Stomach (tissue), 9 donors: Measurements from ENCODE around the gene CLDN9. TPM values are rescaled to one million over a fixed set of nuclear protein-coding genes. Genes with fewer than 3 reads are reported as not detected.

ENCODE experiments used
- DNase-seq, 2 donors: peaks; one replicate each; pipeline versions ENCODE4 v3.0.0 to v3.0.0-alpha.2; 2013 to 2019
- H3K27ac ChIP-seq, 5 donors: fragments of 200-600 bp in 4 of 5; sonication (generic) in 4 of 5; one replicate each; pipeline ENCODE4 v1.5.1; 2013 to 2019; ENCODE audit warnings: mild to moderate bottlenecking in 1 of 5, moderate library complexity in 1 of 5
- H3K27me3 ChIP-seq, 3 donors: fragments of 200-600 bp; sonication (generic); one replicate each; pipeline ENCODE4 v1.5.1; 2017 to 2019; ENCODE audit warnings: mixed run types in 1 of 3
- H3K36me3 ChIP-seq, 4 donors: fragments of 200-600 bp; sonication (generic); 1 replicate in 3 of 4; 2 replicates in 1 of 4; pipeline ENCODE4 v1.5.1; 2016 to 2019
- H3K4me1 ChIP-seq, 4 donors: fragments of 200-600 bp; sonication (generic); one replicate each; pipeline ENCODE4 v1.5.1; 2016 to 2019
- H3K4me3 ChIP-seq, 4 donors: fragments of 200-600 bp; sonication (generic) in 3 of 4; one replicate each; pipeline ENCODE4 v1.5.1; 2016 to 2019; ENCODE audit warnings: mild to moderate bottlenecking in 1 of 4
- H3K9me3 ChIP-seq, 4 donors: fragments of 200-600 bp; sonication (generic); one replicate each; pipeline ENCODE4 v1.5.1; 2016 to 2019
- EP300 ChIP-seq: sonication (generic); formaldehyde crosslinking; IDR thresholded peaks from one replicate; pipeline ENCODE4 v1.6.1; 2017; ENCODE audit warnings: antibody characterized with exemption
- POLR2A ChIP-seq, 4 donors: fragments of 450-650 bp; IDR thresholded peaks; one replicate each; pipeline ENCODE4 v1.6.1; 2016; ENCODE audit warnings: antibody characterized with exemption in 4 of 4, control low read depth in 2 of 4, mild to moderate bottlenecking in 1 of 4, moderate library complexity in 1 of 4
- POLR2AphosphoS5 ChIP-seq, 3 donors: sonication (generic); formaldehyde crosslinking; IDR thresholded peaks; one replicate each; pipeline ENCODE4 v1.6.1; 2016; ENCODE audit warnings: antibody characterized with exemption in 3 of 3
- WGBS, 5 donors: extraction: QIAGEN DNeasy Blood & Tissue Kit in 3 of 5; methylation state at CpG; one replicate each; pipeline versions ENCODE4 v1.1.5 to v1.1.7; 2013 to 2018; 5-methylcytosine and 5-hydroxymethylcytosine counted together
- intact Hi-C: fragments of 100-400 bp; cut with DNase I; formaldehyde crosslinking; loops from one replicate; pipeline ENCODE4 v1.15.1; 2023; ENCODE audit warnings: low total_unique reads
- polyA plus RNA-seq, 3 donors: library from polyadenylated mRNA; stranded (reverse); fragments of 200-250 nt; gene quantifications; one replicate each; pipeline ENCODE4 v1.2.3, GENCODE V29; 2013
- total RNA-seq, 5 donors: library from RNA; depleted of rRNA; stranded (reverse); fragments of >200 nt; gene quantifications; one replicate each; pipeline versions ENCODE4 v1.1.0 to v1.2.3, GENCODE V29; 2014 to 2016
- TF ChIP-seq, protein P1 (sequence below), 7 experiments: fragments of 450-650 bp in 4 of 7; fragments of 200-600 bp in 3 of 7; sonication (generic) in 3 of 7; IDR thresholded peaks; one replicate each; pipeline ENCODE4 v1.5.1; 2016 to 2019; ENCODE audit warnings: antibody characterized with exemption in 7 of 7, control low read depth in 2 of 7, mild to moderate bottlenecking in 1 of 7
- donor health status: healthy with polysubstance abuse.
- donor health status: Bipolar disorder and iron deficiency.
- donor health status: healthy.

Gene CLDN9
- total and polyA plus RNA-seq, 8 donors, result 0.28 to 0.31 TPM; not detected in 6

DNA sequence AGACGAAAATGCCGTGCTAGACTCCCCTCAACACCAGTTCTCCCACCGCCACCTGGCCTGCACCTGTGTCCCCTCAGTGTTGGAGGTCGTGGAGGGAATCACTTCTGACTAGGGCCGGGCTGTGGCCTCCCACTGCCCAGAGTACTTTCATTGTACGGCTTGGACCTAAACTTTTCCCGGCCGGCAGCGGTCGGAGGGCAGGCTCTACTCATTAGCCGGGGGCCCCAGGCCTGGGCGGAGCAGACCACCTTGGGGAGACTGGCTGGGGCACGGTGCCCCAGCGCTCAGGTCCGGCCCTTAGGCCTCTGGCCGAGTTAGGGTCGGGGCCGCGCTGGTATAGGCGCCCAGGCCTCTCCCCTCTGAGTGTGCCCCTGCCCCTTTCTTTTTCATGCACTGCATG, 4.6 kb downstream of the CLDN9 start:
- H3K27me3 ChIP-seq, result peaks cover 0 to 60% (median 35%) of the 10 kb centered on the region in 3 donors

GRCh38 chr16:3017794-3018506, 5.2 kb downstream of the CLDN9 start, which contains the start of gene CLDN6:
CLDN6 (minus strand) TSS chr16:3018183; CDS start chr16:3016021, 2,162 bp downstream.
- DNase-seq, result peak in 1 of 2 donors; percentile 83
- H3K4me3 ChIP-seq, result no peak within 1 kb of the TSS
- H3K27me3 ChIP-seq, result peaks cover 0 to 54% (median 29%) of the 10 kb centered on the region in 3 donors
- H3K9me3 ChIP-seq, result no peaks in the 10 kb centered on the region
- H3K4me1 ChIP-seq, result peaks cover 24 to 56% (median 53%) of the 10 kb centered on the region in 4 donors
- no peak for TF ChIP-seq EP300
- no peak for TF ChIP-seq POLR2AphosphoS5 (IDR thresholded peaks at IDR 0.05)
- no peak for TF ChIP-seq POLR2A (IDR thresholded peaks at IDR 0.05)
- TF ChIP-seq, protein P1, sequence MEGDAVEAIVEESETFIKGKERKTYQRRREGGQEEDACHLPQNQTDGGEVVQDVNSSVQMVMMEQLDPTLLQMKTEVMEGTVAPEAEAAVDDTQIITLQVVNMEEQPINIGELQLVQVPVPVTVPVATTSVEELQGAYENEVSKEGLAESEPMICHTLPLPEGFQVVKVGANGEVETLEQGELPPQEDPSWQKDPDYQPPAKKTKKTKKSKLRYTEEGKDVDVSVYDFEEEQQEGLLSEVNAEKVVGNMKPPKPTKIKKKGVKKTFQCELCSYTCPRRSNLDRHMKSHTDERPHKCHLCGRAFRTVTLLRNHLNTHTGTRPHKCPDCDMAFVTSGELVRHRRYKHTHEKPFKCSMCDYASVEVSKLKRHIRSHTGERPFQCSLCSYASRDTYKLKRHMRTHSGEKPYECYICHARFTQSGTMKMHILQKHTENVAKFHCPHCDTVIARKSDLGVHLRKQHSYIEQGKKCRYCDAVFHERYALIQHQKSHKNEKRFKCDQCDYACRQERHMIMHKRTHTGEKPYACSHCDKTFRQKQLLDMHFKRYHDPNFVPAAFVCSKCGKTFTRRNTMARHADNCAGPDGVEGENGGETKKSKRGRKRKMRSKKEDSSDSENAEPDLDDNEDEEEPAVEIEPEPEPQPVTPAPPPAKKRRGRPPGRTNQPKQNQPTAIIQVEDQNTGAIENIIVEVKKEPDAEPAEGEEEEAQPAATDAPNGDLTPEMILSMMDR (IDR thresholded peaks at IDR 0.05), result no peak
- no peak within 1 kb of the TSS for H3K27ac ChIP-seq
- 4 to 22% (median 11%) methylated on average over 23 to 50 of the region's 52 CpGs for WGBS, 5 donors
- intact Hi-C loops, result no loop called here
- H3K36me3 ChIP-seq, result no peaks in the 10 kb centered on the region

More for the DNA sequence above, 4.6 kb downstream of the CLDN9 start:
- no peak for TF ChIP-seq EP300
- no peak for TF ChIP-seq POLR2AphosphoS5 (IDR thresholded peaks at IDR 0.05)
- no peak for TF ChIP-seq POLR2A (IDR thresholded peaks at IDR 0.05)
- TF ChIP-seq, protein P1 (IDR thresholded peaks at IDR 0.05), result no peak
- 60 to 80% (median 79%) methylated on average over 11 to 20 of the region's 20 CpGs for WGBS, 5 donors
- intact Hi-C loops, result no loop called here
- Histone ChIP-seq H3K36me3 (no peaks in the 10 kb centered on the region), H3K4me1 (peaks cover 22 to 54% (median 51%) of the 10 kb centered on the region in 4 donors), H3K9me3 (no peaks in the 10 kb centered on the region), H3K27ac (no peak overlapping the region), H3K4me3 (no peak overlapping the region)
- DNase-seq, result no peak

DNA sequence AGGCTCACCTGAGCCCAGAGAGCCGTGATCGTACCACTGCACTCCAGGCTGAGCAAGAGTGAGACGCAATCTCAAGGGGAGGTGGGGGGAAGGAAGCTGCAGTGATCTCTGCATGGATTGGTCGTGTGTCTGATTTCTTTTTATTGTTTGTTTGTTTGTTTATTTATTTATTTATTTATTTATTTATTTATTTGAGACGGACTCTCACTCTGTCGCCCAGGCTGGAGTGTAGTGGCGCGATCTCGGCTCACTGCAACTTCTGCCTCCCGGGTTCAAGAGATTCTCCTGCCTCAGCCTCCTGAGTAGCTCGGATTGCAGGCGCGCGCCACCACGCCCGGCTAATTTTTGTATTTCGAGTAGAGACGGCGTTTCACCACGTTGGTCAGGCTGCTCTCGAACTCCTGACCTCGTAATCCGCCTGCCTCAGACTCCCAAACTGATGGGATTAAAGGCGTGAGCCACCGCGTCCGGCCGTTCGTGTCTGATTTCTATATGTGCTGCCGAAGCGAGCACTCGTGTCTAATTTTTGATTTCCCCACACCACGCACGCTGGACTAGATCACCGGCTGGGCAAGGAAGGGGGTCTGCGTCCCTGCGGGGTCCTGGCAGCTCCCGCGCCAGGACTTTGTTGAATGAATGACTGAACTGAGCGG, 7.0 kb downstream of the CLDN9 start:
- 26 to 37% (median 31%) methylated on average over 35 to 40 of the region's 40 CpGs for WGBS, 5 donors

DNA sequence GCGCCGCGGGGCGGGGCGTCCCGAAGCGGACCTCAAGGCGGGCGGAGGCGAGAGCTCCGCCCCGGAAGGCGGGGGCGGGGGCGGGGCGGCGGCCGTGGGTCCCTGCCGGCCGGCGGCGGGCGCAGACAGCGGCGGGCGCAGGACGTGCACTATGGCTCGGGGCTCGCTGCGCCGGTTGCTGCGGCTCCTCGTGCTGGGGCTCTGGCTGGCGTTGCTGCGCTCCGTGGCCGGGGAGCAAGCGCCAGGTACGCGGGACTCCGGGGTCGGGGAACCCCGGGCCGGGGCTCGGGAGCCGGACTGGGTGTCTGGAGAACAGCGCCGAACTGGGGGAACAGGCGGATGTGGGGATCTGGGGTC, 7.5 kb downstream of the CLDN9 start, which contains the start of gene TNFRSF12A:
Gene TNFRSF12A (plus strand): TSS at position 122 of the 357 bp plus-strand sequence. CDS start 30 bp downstream, at position 152.
- H3K27ac ChIP-seq, result peak within 1 kb of the TSS; percentile 97 to 99 (median 98)
- H3K27me3 ChIP-seq, result peaks cover 0 to 34% (median 20%) of the 10 kb centered on the region in 3 donors
- TF ChIP-seq EP300, result no peak
- TF ChIP-seq POLR2A (IDR thresholded peaks at IDR 0.05), result peak in 1 of 4 donors; percentile 66
- peak; percentile 33 to 90 (median 88) for TF ChIP-seq POLR2AphosphoS5 (IDR thresholded peaks at IDR 0.05)
- no peaks in the 10 kb centered on the region for H3K9me3 ChIP-seq
- peaks cover 38 to 76% (median 70%) of the 10 kb centered on the region in 4 donors for H3K4me1 ChIP-seq
- H3K4me3 ChIP-seq, result peak within 1 kb of the TSS; percentile 63 to 85 (median 72)
- peak; percentile 81 to 96 for DNase-seq
- no peaks in the 10 kb centered on the region for H3K36me3 ChIP-seq
- intact Hi-C loops, result no loop called here
- 0 to 1% (median 1%) methylated on average over 9 to 49 of the region's 49 CpGs for WGBS, 5 donors

More for the DNA sequence above, 7.0 kb downstream of the CLDN9 start:
- H3K27ac ChIP-seq, result peak overlapping the region in 4 of 5 donors; percentile 97 to 99 (median 98)
- no peaks in the 10 kb centered on the region for H3K9me3 ChIP-seq
- peaks cover 0 to 37% (median 20%) of the 10 kb centered on the region in 3 donors for H3K27me3 ChIP-seq
- peaks cover 38 to 71% (median 65%) of the 10 kb centered on the region in 4 donors for H3K4me1 ChIP-seq
- H3K36me3 ChIP-seq, result no peaks in the 10 kb centered on the region
- peak overlapping the region; percentile 63 to 85 (median 72) for H3K4me3 ChIP-seq
- TF ChIP-seq, protein P1 (IDR thresholded peaks at IDR 0.05), result no peak
- TF ChIP-seq POLR2A (IDR thresholded peaks at IDR 0.05), result no peak
- TF ChIP-seq POLR2AphosphoS5 (IDR thresholded peaks at IDR 0.05), result no peak
- no peak for TF ChIP-seq EP300
- intact Hi-C loops, result no loop called here
- no peak for DNase-seq
